ENCODE results near the gene ZBTB8B. TPM values are rescaled to one million over a fixed set of nuclear protein-coding genes. Genes with fewer than 3 reads are reported as not detected.

The ZBTB8B gene
- total RNA-seq, 1 donor from 2014 or later, result 0.30 TPM

DNA sequence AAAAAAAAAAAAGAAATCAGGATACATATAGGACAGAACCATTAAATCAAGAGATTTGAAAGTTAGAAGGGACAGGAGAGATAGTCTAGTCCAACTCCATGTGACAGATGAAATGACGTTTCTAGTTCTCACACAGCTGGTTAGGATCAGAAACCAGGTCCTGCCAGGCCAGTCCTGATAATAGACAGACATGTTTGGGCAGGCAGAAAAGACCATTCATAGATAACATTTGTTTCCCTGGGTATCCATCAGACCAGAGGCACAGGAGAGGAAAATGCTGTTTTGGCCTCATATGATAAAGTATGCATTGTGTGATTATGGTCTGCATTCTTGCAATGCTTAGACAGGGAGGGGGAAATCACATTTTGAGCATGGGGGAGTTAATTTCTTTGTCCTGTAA lies 29.3 kb downstream of the ZBTB8B start:
- no peaks in the 10 kb centered on the region for H3K27me3 Mint-ChIP-seq (ENCODE audit: low read depth)
- no peak overlapping the region for H3K4me3 Mint-ChIP-seq (ENCODE audit: unreplicated experiment)
- H3K9me3 Mint-ChIP-seq (ENCODE audit: low read depth), result no peaks in the 10 kb centered on the region
- peaks cover 54% of the 10 kb centered on the region for H3K4me1 Mint-ChIP-seq (ENCODE audit: low read depth)
- peak overlapping the region; percentile 86 for H3K27ac Mint-ChIP-seq (ENCODE audit: unreplicated experiment)
- no peaks in the 10 kb centered on the region for H3K36me3 Mint-ChIP-seq (ENCODE audit: low read depth)
- TF ChIP-seq, protein P1, sequence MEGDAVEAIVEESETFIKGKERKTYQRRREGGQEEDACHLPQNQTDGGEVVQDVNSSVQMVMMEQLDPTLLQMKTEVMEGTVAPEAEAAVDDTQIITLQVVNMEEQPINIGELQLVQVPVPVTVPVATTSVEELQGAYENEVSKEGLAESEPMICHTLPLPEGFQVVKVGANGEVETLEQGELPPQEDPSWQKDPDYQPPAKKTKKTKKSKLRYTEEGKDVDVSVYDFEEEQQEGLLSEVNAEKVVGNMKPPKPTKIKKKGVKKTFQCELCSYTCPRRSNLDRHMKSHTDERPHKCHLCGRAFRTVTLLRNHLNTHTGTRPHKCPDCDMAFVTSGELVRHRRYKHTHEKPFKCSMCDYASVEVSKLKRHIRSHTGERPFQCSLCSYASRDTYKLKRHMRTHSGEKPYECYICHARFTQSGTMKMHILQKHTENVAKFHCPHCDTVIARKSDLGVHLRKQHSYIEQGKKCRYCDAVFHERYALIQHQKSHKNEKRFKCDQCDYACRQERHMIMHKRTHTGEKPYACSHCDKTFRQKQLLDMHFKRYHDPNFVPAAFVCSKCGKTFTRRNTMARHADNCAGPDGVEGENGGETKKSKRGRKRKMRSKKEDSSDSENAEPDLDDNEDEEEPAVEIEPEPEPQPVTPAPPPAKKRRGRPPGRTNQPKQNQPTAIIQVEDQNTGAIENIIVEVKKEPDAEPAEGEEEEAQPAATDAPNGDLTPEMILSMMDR (IDR thresholded peaks at IDR 0.05), result no peak
- no peak for DNase-seq (ENCODE audit: low spot score)

DNA sequence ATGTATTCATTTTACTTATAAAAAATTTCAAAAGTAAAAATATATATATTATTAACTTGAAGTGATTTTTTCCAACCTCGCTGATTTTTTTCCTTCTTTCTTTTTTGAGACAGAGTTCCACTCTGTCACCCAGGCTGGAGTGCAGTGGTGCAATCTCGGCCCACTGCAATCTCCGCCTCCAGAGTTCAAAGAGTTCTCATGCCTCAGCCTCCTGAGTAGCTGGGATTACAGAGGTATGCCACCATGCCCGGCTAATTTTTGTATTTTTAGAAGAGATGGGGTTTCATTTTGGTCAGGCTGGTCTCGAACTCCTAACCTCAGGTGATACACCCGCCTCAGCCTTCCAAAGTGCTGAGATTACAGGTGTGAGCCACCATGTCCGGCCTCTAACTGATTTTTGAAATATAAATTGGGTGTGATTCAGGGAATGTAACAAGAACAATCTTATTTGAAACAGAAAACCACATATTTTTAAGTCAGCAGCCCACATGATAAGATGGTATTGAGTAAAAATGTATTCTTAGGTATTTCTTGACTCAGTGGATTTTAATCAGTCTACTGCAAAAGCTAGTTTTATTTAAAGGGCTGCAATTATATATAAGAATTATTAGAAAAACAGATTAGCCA lies 30.0 kb downstream of the ZBTB8B start:
- H3K27ac Mint-ChIP-seq (ENCODE audit: unreplicated experiment), result peak overlapping the region; percentile 82
- TF ChIP-seq, protein P1 (IDR thresholded peaks at IDR 0.05), result no peak
- H3K27me3 Mint-ChIP-seq (ENCODE audit: low read depth), result no peaks in the 10 kb centered on the region
- DNase-seq (ENCODE audit: low spot score), result no peak
- H3K4me1 Mint-ChIP-seq (ENCODE audit: low read depth), result peaks cover 52% of the 10 kb centered on the region
- H3K36me3 Mint-ChIP-seq (ENCODE audit: low read depth), result no peaks in the 10 kb centered on the region
- H3K9me3 Mint-ChIP-seq (ENCODE audit: low read depth), result no peaks in the 10 kb centered on the region
- no peak overlapping the region for H3K4me3 Mint-ChIP-seq (ENCODE audit: unreplicated experiment)

DNA sequence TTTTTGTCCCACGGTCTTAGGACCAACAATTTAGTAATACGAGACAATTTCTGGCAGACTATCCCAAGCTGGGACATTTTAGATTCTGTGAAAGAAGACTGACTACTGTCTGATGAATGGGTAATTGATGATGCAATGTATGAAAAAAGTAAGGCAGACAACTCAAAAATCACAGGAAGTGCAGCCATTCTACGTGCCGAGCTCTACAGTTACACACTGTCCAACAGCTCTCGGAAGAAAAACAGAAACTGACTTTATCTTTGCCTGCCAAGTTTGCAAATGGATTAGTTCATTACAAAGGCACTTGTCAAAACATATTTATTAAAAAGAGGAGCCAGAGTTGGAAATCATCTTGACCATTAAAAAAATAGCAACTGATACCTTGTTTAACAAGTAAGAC lies 31.3 kb downstream of the ZBTB8B start:
- Mint-ChIP-seq H3K4me1 (ENCODE audit: low read depth) (peaks cover 53% of the 10 kb centered on the region), H3K27me3 (ENCODE audit: low read depth) (no peaks in the 10 kb centered on the region), H3K4me3 (ENCODE audit: unreplicated experiment) (peak overlapping the region; percentile 48), H3K36me3 (ENCODE audit: low read depth) (no peaks in the 10 kb centered on the region), H3K9me3 (ENCODE audit: low read depth) (no peaks in the 10 kb centered on the region), H3K27ac (ENCODE audit: unreplicated experiment) (peak overlapping the region; percentile 83)
- TF ChIP-seq, protein P1 (IDR thresholded peaks at IDR 0.05), result no peak
- DNase-seq (ENCODE audit: low spot score), result no peak

DNA sequence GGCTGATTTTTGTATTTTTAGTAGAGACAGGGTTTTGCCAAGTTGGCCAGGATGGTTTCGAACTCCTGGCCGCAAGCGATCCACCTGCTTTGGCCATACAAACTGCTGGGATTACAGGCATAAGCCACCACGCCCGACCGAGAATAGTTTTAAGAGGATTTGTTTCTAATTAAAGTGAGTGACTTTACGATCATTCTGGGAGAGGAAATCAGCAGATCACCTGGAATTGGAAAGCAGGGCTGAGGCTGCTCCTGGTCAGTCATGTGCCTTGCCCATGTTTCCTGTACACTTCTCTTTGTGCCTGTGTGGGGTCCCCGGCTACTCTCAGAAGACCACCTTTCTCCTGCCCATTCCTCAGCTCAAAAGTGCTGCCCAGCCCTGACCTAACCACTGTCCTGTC lies 33.9 kb downstream of the ZBTB8B start:
- Mint-ChIP-seq H3K4me3 (ENCODE audit: unreplicated experiment) (no peak overlapping the region), H3K4me1 (ENCODE audit: low read depth) (peaks cover 57% of the 10 kb centered on the region), H3K36me3 (ENCODE audit: low read depth) (no peaks in the 10 kb centered on the region), H3K27me3 (ENCODE audit: low read depth) (no peaks in the 10 kb centered on the region), H3K27ac (ENCODE audit: unreplicated experiment) (peak overlapping the region; percentile 55), H3K9me3 (ENCODE audit: low read depth) (no peaks in the 10 kb centered on the region)
- TF ChIP-seq, protein P1 (IDR thresholded peaks at IDR 0.05), result no peak
- DNase-seq (ENCODE audit: low spot score), result no peak

DNA sequence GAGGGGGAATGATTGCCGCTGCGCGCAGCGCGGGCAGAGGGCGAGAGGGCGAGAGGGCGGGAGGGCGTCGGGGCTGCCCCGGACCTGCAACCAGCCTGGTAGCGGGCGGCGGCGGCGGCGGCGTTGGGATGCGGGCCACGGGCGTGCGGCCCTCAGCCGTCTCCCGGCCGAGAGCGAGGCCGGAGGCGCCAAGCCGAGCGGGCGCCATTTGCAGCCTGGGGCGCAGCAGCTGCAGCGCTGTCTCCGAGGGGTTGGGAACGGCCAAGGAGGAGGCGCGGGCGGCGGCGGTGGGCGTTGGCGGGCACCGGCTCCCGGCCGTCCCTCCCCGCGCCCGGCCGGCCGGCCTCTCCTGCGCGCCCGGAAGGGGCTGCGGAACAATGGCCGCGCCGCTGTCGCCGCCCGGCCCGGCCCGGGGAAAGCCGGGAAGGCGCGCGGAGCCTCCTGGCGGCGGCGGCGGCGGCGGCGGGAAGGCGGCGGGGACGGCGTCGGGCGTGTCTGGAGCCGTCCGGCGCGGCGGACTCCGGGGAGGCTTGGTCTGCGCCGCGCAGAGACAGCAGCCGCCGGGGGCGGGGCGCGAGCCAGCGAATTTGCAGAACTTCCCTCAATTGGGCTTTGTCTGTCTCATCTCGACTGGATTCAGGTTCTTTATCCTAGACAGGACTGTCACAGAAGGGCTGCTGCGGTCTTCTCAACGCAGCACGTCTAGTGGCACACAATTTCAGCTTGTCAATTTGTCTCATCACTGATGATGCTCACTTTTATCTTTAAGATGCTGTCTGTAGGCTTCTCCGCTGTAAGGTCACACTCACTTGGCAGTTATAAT lies 35.7 kb downstream of the ZBTB8B start:
- peaks cover 40% of the 10 kb centered on the region for H3K4me1 Mint-ChIP-seq (ENCODE audit: low read depth)
- H3K27me3 Mint-ChIP-seq (ENCODE audit: low read depth), result no peaks in the 10 kb centered on the region
- TF ChIP-seq, protein P1 (IDR thresholded peaks at IDR 0.05), result peak; percentile 46
- peak overlapping the region; percentile 89 for H3K27ac Mint-ChIP-seq (ENCODE audit: unreplicated experiment)
- no peak for DNase-seq (ENCODE audit: low spot score)
- no peaks in the 10 kb centered on the region for H3K36me3 Mint-ChIP-seq (ENCODE audit: low read depth)
- no peaks in the 10 kb centered on the region for H3K9me3 Mint-ChIP-seq (ENCODE audit: low read depth)
- peak overlapping the region; percentile 74 for H3K4me3 Mint-ChIP-seq (ENCODE audit: unreplicated experiment)
